Vagina (tissue), 2 donors: ENCODE measurements around the gene CLCA4. TPM values are rescaled to one million over a fixed set of nuclear protein-coding genes. Genes with fewer than 3 reads are reported as not detected.

Experiments
- DNase-seq, 2 donors: peaks; one replicate each; pipeline ENCODE4 v3.0.0-alpha.2; 2017; ENCODE audit errors: extremely low spot score in 2 of 2
- H3K27ac ChIP-seq: fragments of 200-600 bp; sonication (generic); one replicate; pipeline ENCODE4 v1.5.1; 2019
- H3K27me3 ChIP-seq: fragments of 200-600 bp; sonication (generic); one replicate; pipeline ENCODE4 v1.5.1; 2019
- H3K36me3 ChIP-seq, 2 donors: fragments of 200-600 bp; sonication (generic); one replicate each; pipeline ENCODE4 v1.5.1; 2017 to 2019
- H3K4me1 ChIP-seq: fragments of 200-600 bp; sonication (generic); one replicate; pipeline ENCODE4 v1.5.1; 2019
- H3K4me3 ChIP-seq, 2 donors: fragments of 200-600 bp; sonication (generic); 1 replicate in 1 of 2; 2 replicates in 1 of 2; pipeline ENCODE4 v1.5.1; 2016 to 2019
- H3K9me3 ChIP-seq: fragments of 200-600 bp; sonication (generic); one replicate; pipeline ENCODE4 v1.5.1; 2019
- CTCF ChIP-seq, 3 experiments: fragments of 450-650 bp in 2 of 3; fragments of 200-600 bp in 1 of 3; sonication (generic) in 1 of 3; IDR thresholded peaks; one replicate each; pipeline ENCODE4 v1.5.1; 2017 to 2019; ENCODE audit warnings: antibody characterized with exemption in 3 of 3, mild to moderate bottlenecking in 2 of 3, moderate library complexity in 2 of 3
- POLR2A ChIP-seq, 2 donors: fragments of 450-650 bp; IDR thresholded peaks; one replicate each; pipeline ENCODE4 v1.6.1; 2017; ENCODE audit warnings: antibody characterized with exemption in 2 of 2, mild to moderate bottlenecking in 2 of 2, moderate library complexity in 2 of 2
- POLR2AphosphoS5 ChIP-seq, 2 donors: sonication (generic); formaldehyde crosslinking; IDR thresholded peaks; one replicate each; pipeline ENCODE4 v1.9.0; 2017; ENCODE audit warnings: antibody characterized with exemption in 2 of 2, mild to moderate bottlenecking in 2 of 2, low read depth in 1 of 2; ENCODE audit not compliant: insufficient read depth in 1 of 2
- intact Hi-C: fragments of 100-400 bp; cut with DNase I; formaldehyde crosslinking; loops from one replicate; pipeline ENCODE4 v1.15.1; 2023
- total RNA-seq: library from RNA; depleted of rRNA; stranded (reverse); fragments of >200 nt; gene quantifications from one replicate; pipeline ENCODE4 v1.2.3, GENCODE V29; 2016

The CLCA4 gene
- total RNA-seq, 1 donor from 2014 or later: 44.0 TPM

DNA sequence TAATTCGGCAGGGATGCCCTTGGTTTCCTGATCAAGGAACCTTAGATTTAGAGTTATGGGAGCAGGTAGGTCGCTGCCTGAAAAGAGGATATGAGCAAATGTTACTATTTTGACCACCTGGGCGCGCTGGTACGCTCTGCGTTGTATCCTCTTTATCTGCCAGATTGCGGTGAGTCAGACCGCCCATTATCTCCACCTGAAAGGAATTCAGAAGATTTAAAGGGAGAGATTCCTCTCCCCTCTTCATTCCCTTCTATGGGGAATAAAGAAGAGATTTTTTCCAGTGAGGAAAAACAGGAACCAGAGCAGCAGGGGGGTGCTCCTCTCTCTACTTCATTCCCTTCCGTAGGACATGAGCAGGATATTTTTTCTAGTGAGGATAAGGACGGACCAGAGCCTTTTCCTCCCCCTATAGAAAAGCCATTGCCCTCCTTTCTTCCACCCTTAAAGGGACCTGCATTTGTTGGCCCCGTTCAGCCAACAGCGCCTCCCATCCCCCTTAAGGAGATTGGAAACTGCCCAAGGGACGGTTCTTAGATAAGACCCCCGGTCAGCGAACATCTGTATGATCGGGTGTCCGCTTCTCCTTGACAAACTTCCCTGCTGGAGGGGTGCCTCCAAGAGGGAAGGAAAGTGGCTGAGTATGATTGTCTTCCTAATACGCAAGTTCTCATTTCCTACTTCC is 44.0 kb upstream of the CLCA4 start:
- TF ChIP-seq POLR2AphosphoS5 (IDR thresholded peaks at IDR 0.05; ENCODE audit: insufficient read depth in 1 of 2, low read depth in 1 of 2) (no peak), POLR2A (IDR thresholded peaks at IDR 0.05) (no peak), CTCF (IDR thresholded peaks at IDR 0.05) (no peak)
- H3K4me1 ChIP-seq: peaks cover 21% of the 10 kb centered on the region
- no peaks in the 10 kb centered on the region for H3K27me3 ChIP-seq
- no peaks in the 10 kb centered on the region for H3K9me3 ChIP-seq
- intact Hi-C loops: loop anchor here (10.0 kb wide), 1 partner anchor 108 kb away; the partner anchor contains the start of gene ODF2L
- no peak overlapping the region for H3K4me3 ChIP-seq
- peak overlapping the region; percentile 69 for H3K27ac ChIP-seq
- no peak for DNase-seq
- H3K36me3 ChIP-seq: no peaks in the 10 kb centered on the region

- H3K27me3 ChIP-seq: no peaks in the 10 kb centered on the region
- peak overlapping the region; percentile 27 to 28 for H3K4me3 ChIP-seq
- intact Hi-C loops: loop anchor here (10.0 kb wide), 1 partner anchor 109 kb away; the partner anchor contains the start of gene ODF2L
- TF ChIP-seq CTCF (IDR thresholded peaks at IDR 0.05) (no peak), POLR2AphosphoS5 (IDR thresholded peaks at IDR 0.05; ENCODE audit: insufficient read depth in 1 of 2, low read depth in 1 of 2) (no peak), POLR2A (IDR thresholded peaks at IDR 0.05) (no peak)
- H3K27ac ChIP-seq: peak overlapping the region; percentile 69
- peaks cover 21% of the 10 kb centered on the region for H3K4me1 ChIP-seq
- H3K36me3 ChIP-seq: no peaks in the 10 kb centered on the region
- no peaks in the 10 kb centered on the region for H3K9me3 ChIP-seq
- no peak for DNase-seq
These were observed 43.3 kb upstream of the CLCA4 start for GRCh38 chr1:86503406-86504136.

DNA sequence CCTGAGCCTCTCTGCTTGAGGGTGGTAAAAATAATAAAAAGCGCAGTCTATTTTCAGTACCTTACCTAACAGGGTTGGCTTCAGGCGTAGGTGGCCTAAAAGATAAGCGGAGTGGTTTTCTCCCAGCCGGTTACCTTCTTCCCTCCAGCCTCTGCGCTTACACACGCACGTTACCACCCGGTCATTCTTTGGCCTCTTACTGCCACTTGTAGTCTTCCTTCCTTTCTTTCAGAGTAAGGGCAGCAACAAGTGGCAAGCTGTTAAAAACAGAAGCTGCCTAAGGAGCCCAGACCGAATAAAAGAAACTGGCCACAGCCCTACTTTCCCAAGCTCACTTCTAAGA is 42.8 kb upstream of the CLCA4 start:
- TF ChIP-seq POLR2AphosphoS5 (IDR thresholded peaks at IDR 0.05; ENCODE audit: insufficient read depth in 1 of 2, low read depth in 1 of 2): no peak
- TF ChIP-seq POLR2A (IDR thresholded peaks at IDR 0.05): no peak
- TF ChIP-seq CTCF (IDR thresholded peaks at IDR 0.05): no peak
- DNase-seq: no peak
- no peaks in the 10 kb centered on the region for H3K27me3 ChIP-seq
- peak overlapping the region; percentile 69 for H3K27ac ChIP-seq
- H3K4me3 ChIP-seq: peak overlapping the region; percentile 27 to 28
- intact Hi-C loops: loop anchor here (10.0 kb wide), 1 partner anchor 109 kb away; the partner anchor contains the start of gene ODF2L
- H3K9me3 ChIP-seq: no peaks in the 10 kb centered on the region
- H3K4me1 ChIP-seq: peaks cover 21% of the 10 kb centered on the region
- H3K36me3 ChIP-seq: no peaks in the 10 kb centered on the region

DNA sequence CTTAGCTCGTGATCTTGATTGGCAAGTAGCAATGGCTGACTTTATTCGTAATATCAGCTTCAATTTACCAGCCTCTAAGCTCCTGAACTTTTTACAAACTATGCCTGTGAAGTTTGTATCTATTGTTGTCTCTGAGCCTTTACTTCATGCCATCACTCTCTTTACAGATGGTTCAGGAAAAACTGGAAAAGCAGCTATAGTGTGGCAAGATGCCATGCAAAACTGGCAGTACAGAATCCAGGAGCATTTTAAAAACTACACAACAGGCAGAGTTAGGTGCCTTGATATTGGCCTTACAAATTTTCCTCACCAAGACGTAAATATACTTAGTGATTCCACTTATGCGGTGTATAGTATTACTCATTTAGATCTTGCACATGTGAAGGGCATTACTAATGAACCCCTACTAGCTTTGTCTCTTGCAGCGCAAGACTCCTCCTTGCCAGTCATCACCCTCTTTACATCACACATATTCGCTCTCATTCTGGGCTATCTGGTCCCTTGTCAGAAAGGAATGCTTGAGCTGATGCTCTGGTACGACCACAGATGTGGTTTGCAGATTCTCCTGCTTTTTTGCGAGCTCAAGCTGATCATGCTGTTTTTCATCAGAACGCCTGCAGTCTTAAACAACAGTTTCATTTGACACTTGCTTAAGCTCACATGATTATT is 41.8 kb upstream of the CLCA4 start:
- Histone ChIP-seq H3K4me3 (no peak overlapping the region), H3K4me1 (peaks cover 21% of the 10 kb centered on the region), H3K36me3 (no peaks in the 10 kb centered on the region), H3K27ac (no peak overlapping the region), H3K9me3 (no peaks in the 10 kb centered on the region), H3K27me3 (no peaks in the 10 kb centered on the region)
- intact Hi-C loops: loop anchor here (10.0 kb wide), 1 partner anchor 110 kb away; the partner anchor contains the start of gene ODF2L
- no peak for DNase-seq
- TF ChIP-seq POLR2A (IDR thresholded peaks at IDR 0.05) (no peak), CTCF (IDR thresholded peaks at IDR 0.05) (no peak), POLR2AphosphoS5 (IDR thresholded peaks at IDR 0.05; ENCODE audit: insufficient read depth in 1 of 2, low read depth in 1 of 2) (peak in 1 of 2 donors; percentile 54)
